DND-41 (cell line): ENCODE results near the gene ZBTB49.

ENCODE experiments used
- CTCF ChIP-seq: IDR thresholded peaks from 2 replicates; pipeline ENCODE4 v1.5.1; 2012; ENCODE audit warnings: borderline replicate concordance, low read length, moderate library complexity, mild to moderate bottlenecking; ENCODE audit not compliant: poor library complexity, severe bottlenecking; ENCODE audit errors: extremely low read depth
- EZH2 ChIP-seq: IDR thresholded peaks from 3 replicates; pipeline ENCODE4 v1.6.1; 2012; ENCODE audit warnings: borderline replicate concordance, low read depth, mild to moderate bottlenecking, moderate library complexity, low read length, inconsistent platforms; ENCODE audit not compliant: severe bottlenecking

GRCh38 chr4:4338210-4339001 lies 48.4 kb downstream of the ZBTB49 start:
- TF ChIP-seq CTCF (no peak), EZH2 (no peak)
